Peyer's patch (tissue), 4 donors: ENCODE results near the gene RFPL1. TPM values are rescaled to one million over a fixed set of nuclear protein-coding genes. Genes with fewer than 3 reads are reported as not detected.

Source experiments
- DNase-seq, 3 donors: peaks; one replicate each; pipeline ENCODE4 v3.0.0-alpha.2; 2017 to 2019
- H3K27ac ChIP-seq, 4 donors: fragments of 200-600 bp; sonication (generic); one replicate each; pipeline ENCODE4 v1.5.1; 2016 to 2019
- H3K27me3 ChIP-seq, 2 donors: fragments of 200-600 bp; sonication (generic); one replicate each; pipeline ENCODE4 v1.5.1; 2019
- H3K36me3 ChIP-seq, 3 donors: fragments of 200-600 bp; sonication (generic); one replicate each; pipeline ENCODE4 v1.5.1; 2016 to 2019
- H3K4me1 ChIP-seq, 4 donors: fragments of 200-600 bp; sonication (generic); one replicate each; pipeline ENCODE4 v1.5.1; 2016 to 2019
- H3K4me3 ChIP-seq, 4 donors: fragments of 200-600 bp; sonication (generic); 1 replicate in 3 of 4; 2 replicates in 1 of 4; pipeline ENCODE4 v1.5.1; 2016 to 2019; ENCODE audit warnings: mild to moderate bottlenecking in 1 of 4
- H3K9me3 ChIP-seq, 4 donors: fragments of 200-600 bp; sonication (generic); one replicate each; pipeline ENCODE4 v1.5.1; 2016 to 2019; ENCODE audit warnings: mild to moderate bottlenecking in 1 of 4
- POLR2A ChIP-seq, 2 donors: fragments of 450-650 bp; IDR thresholded peaks; one replicate each; pipeline ENCODE4 v1.5.1; 2017; ENCODE audit warnings: antibody characterized with exemption in 2 of 2, mild to moderate bottlenecking in 2 of 2, moderate library complexity in 2 of 2
- total RNA-seq, 4 donors: library from RNA; depleted of rRNA; stranded (reverse); fragments of >200 nt; gene quantifications; one replicate each; pipeline ENCODE4 v1.1.0, GENCODE V29; 2016
- TF ChIP-seq, protein P1 (sequence below), 6 experiments: fragments of 450-650 bp in 4 of 6; fragments of 200-600 bp in 2 of 6; sonication (generic) in 1 of 6; IDR thresholded peaks; one replicate each; pipeline ENCODE4 v1.5.1; 2017 to 2019; ENCODE audit warnings: antibody characterized with exemption in 6 of 6, mild to moderate bottlenecking in 3 of 6, moderate library complexity in 1 of 6

The RFPL1 gene
- total RNA-seq, 4 donors from 2014 or later = not detected

DNA sequence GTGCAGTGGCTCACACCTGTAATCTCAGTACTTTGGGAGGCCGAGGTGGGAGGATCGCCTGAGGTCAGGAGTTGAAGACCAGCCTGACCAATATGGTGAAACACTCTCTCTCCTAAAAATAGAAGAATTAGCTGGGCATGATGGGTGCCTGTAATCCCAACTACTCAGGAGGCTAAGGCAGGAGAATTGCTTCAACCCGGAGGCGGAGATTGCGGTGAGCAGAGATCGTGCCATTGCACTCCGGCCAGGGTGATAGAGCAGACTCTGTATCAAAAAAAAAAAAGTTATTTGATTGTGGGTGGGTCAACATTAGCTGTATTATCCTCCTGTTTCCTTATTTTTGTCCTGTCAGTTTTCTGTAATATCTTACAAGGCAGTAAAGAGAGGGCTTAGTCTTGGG, 11.9 kb upstream of the RFPL1 start:
- Histone ChIP-seq H3K27me3 (no peaks in the 10 kb centered on the region), H3K4me1 (no peaks in the 10 kb centered on the region), H3K27ac (no peak overlapping the region), H3K36me3 (no peaks in the 10 kb centered on the region), H3K9me3 (no peaks in the 10 kb centered on the region), H3K4me3 (no peak overlapping the region)
- TF ChIP-seq, protein P1, sequence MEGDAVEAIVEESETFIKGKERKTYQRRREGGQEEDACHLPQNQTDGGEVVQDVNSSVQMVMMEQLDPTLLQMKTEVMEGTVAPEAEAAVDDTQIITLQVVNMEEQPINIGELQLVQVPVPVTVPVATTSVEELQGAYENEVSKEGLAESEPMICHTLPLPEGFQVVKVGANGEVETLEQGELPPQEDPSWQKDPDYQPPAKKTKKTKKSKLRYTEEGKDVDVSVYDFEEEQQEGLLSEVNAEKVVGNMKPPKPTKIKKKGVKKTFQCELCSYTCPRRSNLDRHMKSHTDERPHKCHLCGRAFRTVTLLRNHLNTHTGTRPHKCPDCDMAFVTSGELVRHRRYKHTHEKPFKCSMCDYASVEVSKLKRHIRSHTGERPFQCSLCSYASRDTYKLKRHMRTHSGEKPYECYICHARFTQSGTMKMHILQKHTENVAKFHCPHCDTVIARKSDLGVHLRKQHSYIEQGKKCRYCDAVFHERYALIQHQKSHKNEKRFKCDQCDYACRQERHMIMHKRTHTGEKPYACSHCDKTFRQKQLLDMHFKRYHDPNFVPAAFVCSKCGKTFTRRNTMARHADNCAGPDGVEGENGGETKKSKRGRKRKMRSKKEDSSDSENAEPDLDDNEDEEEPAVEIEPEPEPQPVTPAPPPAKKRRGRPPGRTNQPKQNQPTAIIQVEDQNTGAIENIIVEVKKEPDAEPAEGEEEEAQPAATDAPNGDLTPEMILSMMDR (IDR thresholded peaks at IDR 0.05) = no peak
- TF ChIP-seq POLR2A (IDR thresholded peaks at IDR 0.05) = no peak
- no peak for DNase-seq

DNA sequence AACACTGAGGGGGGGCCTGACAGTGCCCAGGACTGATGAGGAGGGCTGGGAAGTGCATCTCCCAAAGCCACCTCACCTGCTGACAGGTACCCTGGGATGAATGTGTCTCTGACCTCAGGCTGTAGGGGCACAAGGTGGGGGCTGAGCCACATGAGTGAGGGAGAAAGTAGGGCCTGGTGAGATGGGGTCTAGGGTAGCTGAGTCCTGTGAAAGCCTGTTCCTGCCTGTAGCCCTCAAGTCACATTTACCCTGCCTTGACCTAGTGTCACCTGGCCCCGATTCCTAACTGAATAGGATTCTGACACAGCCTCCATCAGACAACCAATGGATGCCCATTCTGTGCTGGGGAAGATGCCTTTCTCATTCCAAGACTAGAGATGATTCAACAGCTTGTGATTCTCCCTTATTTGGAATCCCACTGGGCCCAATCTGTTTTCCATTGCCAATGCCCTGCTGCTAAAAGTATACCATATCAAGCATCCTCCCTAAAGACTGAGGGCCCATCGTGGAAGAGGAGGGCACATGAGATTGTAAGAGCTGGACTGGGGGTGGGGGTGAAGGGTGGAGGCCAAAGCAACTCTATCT, 11.1 kb upstream of the RFPL1 start:
- no peaks in the 10 kb centered on the region for H3K4me1 ChIP-seq
- no peaks in the 10 kb centered on the region for H3K27me3 ChIP-seq
- H3K9me3 ChIP-seq = no peaks in the 10 kb centered on the region
- H3K4me3 ChIP-seq = no peak overlapping the region
- no peak for DNase-seq
- H3K27ac ChIP-seq = no peak overlapping the region
- H3K36me3 ChIP-seq = no peaks in the 10 kb centered on the region
- no peak for TF ChIP-seq POLR2A (IDR thresholded peaks at IDR 0.05)
- TF ChIP-seq, protein P1 (IDR thresholded peaks at IDR 0.05) = no peak

DNA sequence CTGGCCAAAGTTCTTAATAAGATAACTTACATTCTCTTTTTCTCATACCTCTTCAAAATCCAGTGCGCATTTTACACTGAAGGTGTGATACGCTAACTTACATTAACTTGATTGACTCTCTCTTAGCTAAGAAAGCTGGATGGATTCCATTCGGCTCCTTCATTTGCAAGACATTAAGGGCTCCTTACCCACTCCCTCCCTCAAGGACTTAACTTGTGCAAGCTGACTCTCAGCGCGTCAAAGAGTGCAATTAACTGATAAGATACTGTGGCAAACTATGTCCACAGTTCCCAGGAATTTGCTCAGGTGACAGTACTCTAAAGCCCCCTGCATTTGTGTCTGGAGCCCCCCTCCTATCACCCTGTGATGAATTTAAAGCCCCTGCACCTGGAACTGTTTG, 6.4 kb upstream of the RFPL1 start:
- Histone ChIP-seq H3K27ac (no peak overlapping the region), H3K36me3 (no peaks in the 10 kb centered on the region), H3K9me3 (no peaks in the 10 kb centered on the region), H3K4me1 (no peaks in the 10 kb centered on the region), H3K4me3 (no peak overlapping the region), H3K27me3 (no peaks in the 10 kb centered on the region)
- no peak for DNase-seq
- TF ChIP-seq POLR2A (IDR thresholded peaks at IDR 0.05) = no peak
- TF ChIP-seq, protein P1 (IDR thresholded peaks at IDR 0.05) = no peak

DNA sequence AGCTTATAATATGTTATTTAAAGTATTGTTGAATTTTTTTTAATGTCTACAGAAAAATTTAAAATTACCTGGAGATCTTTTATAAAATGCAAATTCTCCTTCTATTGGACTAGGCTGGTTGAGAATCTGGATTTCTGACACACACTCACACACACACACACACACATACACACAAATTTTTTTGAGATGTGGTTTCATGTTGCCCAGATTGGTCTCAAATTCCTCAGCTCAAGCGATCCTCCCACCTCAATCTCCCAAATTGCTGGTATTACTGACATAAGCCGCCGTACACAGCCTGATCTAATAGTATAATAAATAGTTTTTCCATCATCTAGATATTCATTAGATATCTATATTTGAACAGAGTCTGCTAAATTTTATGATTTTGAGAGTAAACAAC, 4.5 kb upstream of the RFPL1 start:
- no peaks in the 10 kb centered on the region for H3K9me3 ChIP-seq
- H3K4me1 ChIP-seq = no peaks in the 10 kb centered on the region
- no peak for DNase-seq
- no peak overlapping the region for H3K27ac ChIP-seq
- no peaks in the 10 kb centered on the region for H3K36me3 ChIP-seq
- H3K4me3 ChIP-seq = no peak overlapping the region
- no peaks in the 10 kb centered on the region for H3K27me3 ChIP-seq
- TF ChIP-seq POLR2A (IDR thresholded peaks at IDR 0.05) = no peak
- TF ChIP-seq, protein P1 (IDR thresholded peaks at IDR 0.05) = no peak

DNA sequence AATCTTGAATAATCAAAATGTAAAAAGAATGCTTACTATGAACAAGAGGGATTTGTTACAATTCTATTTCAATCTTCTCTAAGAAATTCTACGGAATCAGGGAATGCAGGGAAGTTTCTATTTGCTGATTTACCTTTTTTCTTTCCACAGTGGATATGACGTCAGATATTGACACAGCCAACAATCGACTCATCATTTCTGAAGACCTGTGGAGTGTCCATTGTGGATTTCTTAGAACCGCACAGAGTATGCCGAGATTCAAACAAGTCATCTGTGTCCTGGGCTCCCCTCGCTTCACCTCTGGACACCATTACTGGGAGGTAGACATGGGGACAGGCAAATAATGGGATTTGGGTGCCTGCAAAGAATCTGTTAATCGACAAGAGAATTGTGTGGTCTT, 4.1 kb upstream of the RFPL1 start:
- DNase-seq = no peak
- no peaks in the 10 kb centered on the region for H3K36me3 ChIP-seq
- H3K27me3 ChIP-seq = no peaks in the 10 kb centered on the region
- TF ChIP-seq POLR2A (IDR thresholded peaks at IDR 0.05) = no peak
- TF ChIP-seq, protein P1 (IDR thresholded peaks at IDR 0.05) = no peak
- no peak overlapping the region for H3K4me3 ChIP-seq
- H3K27ac ChIP-seq = no peak overlapping the region
- H3K4me1 ChIP-seq = no peaks in the 10 kb centered on the region
- no peaks in the 10 kb centered on the region for H3K9me3 ChIP-seq
